Measurements from ENCODE around the gene SPRR1B. TPM values are rescaled to one million over a fixed set of nuclear protein-coding genes. Genes with fewer than 3 reads are reported as not detected.

Gene SPRR1B
- total RNA-seq, 1 donor from 2014 or later, result not detected

Other genes with a start within 250 kb of the SPRR1B start
- not detected for gene LCE1E, start 244.9 kb upstream of the SPRR1B start, total RNA-seq
- gene LCE1D, start 234.5 kb upstream of the SPRR1B start, total RNA-seq, result not detected
- gene LCE1C, start 224.6 kb upstream of the SPRR1B start, total RNA-seq, result not detected
- not detected for gene LCE1B, start 219.2 kb upstream of the SPRR1B start, total RNA-seq
- gene LCE1A, start 203.7 kb upstream of the SPRR1B start, total RNA-seq, result not detected
- not detected for gene LCE6A, start 188.3 kb upstream of the SPRR1B start, total RNA-seq
- not detected for gene LCE7A, start 171.2 kb upstream of the SPRR1B start, total RNA-seq
- not detected for gene SMCP, start 152.9 kb upstream of the SPRR1B start, total RNA-seq
- gene IVL, start 122.7 kb upstream of the SPRR1B start, total RNA-seq, result 0.24 TPM
- gene SPRR5, start 84.0 kb upstream of the SPRR1B start, total RNA-seq, result not detected
- gene SPRR4, start 60.6 kb upstream of the SPRR1B start, total RNA-seq, result not detected
- gene SPRR1A, start 47.1 kb upstream of the SPRR1B start, total RNA-seq, result not detected
- not detected for gene SPRR3, start 29.5 kb upstream of the SPRR1B start, total RNA-seq
- not detected for gene SPRR2D, start 9.9 kb downstream of the SPRR1B start, total RNA-seq
- not detected for gene SPRR2A, start 26.3 kb downstream of the SPRR1B start, total RNA-seq
- gene SPRR2B, start 40.4 kb downstream of the SPRR1B start, total RNA-seq, result not detected
- not detected for gene SPRR2E, start 63.3 kb downstream of the SPRR1B start, total RNA-seq
- gene SPRR2F, start 82.3 kb downstream of the SPRR1B start, total RNA-seq, result not detected
- gene SPRR2G, start 119.7 kb downstream of the SPRR1B start, total RNA-seq, result not detected
- not detected for gene LELP1, start 172.2 kb downstream of the SPRR1B start, total RNA-seq
- not detected for gene PRR9, start 186.4 kb downstream of the SPRR1B start, total RNA-seq
- not detected for gene LORICRIN, start 228.5 kb downstream of the SPRR1B start, total RNA-seq